ENCODE data around the gene PITPNM1.

DNA sequence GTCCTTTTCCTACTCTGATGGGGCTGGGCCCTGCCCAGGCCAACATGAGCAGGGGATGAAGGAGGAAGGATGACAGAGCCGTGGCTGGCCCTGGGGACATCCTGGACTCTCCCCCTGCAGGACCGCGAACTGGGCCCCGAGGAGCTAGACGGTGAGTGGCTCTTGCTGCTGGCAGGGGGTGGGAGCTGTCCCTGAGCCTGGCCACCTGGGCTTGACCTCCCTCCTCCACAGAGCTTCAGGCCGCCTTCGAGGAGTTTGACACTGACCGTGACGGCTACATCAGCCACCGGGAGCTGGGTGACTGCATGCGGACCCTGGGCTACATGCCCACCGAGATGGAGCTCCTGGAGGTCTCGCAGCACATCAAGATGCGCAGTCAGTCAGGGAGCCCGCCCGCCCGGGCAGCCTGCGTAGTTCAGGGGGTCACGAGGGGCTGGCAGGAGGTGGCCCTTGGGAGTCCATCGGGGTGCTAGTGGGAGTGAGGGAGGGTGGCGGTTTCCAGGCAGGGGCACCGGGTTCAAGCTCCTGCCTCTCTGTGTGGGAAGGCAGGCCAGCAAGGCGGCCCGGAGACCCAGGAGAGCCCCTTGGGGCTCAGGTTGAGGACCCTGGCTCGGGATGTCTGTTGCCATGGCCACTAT lies 49.0 kb downstream of the PITPNM1 start:
- no peak for TF ChIP-seq CTCF (IDR thresholded peaks at IDR 0.05; ENCODE audit: poor library complexity)
- TF ChIP-seq EZH2 (IDR thresholded peaks at IDR 0.05; ENCODE audit: borderline replicate concordance): no peak

All from hepatocyte (in vitro differentiated cells).